NCI-H2107 (cell line): ENCODE data around the gene DNAJC11.
"Not testable (repeated sequence)": the region's sequence is repeated elsewhere in the genome, so short reads cannot be mapped to it uniquely, and the experiment has no call there.

Experiments
- DNase-seq: peaks from one replicate; lab custom pipeline; 2025; lab: John Stamatoyannopoulos, UW

The DNAJC11 gene

DNA sequence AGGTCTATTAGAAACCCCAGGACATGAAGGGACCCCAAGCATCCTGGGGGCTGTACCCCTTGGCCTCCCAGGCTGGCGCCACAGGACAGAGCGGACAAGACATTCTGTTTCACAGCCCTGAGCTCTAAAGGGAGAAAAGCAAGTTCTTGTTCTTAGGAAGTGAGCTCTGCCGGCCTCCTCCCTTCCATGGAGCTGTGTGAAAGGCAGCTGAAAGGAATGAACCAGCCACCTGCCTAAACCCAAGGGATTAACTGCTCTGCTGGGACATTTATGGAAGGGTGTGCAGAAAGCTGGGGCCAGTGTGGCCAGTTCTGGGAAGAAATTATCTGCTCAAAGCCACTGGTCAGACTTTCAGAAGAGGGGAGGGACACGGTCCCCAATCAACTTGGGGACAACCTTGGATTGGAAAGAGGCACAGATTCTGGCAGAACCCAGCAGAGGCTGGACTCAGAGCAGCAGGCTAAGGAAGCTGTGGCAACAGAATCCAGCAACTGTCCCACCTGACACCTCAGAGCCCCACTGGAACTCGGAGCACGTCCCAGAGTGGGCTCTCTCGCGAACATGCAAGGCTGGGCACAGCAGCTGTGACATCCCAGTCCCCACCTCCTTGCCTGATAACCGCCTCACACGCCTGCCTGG is 101.1 kb downstream of the DNAJC11 start:
- DNase-seq: no peak

- DNase-seq: not testable (repeated sequence)
Observed at GRCh38 chr1:6599991-6600390, 101.6 kb downstream of the DNAJC11 start.

GRCh38 chr1:6599141-6599975 is 102.3 kb downstream of the DNAJC11 start:
- DNase-seq: no peak

- DNase-seq: no peak
Observed at GRCh38 chr1:6597777-6598131, 103.9 kb downstream of the DNAJC11 start.

GRCh38 chr1:6596886-6597776 is 104.5 kb downstream of the DNAJC11 start:
- no peak for DNase-seq

- no peak for DNase-seq
Observed at GRCh38 chr1:6596351-6596750, 105.3 kb downstream of the DNAJC11 start.

- no peak for DNase-seq
Observed at GRCh38 chr1:6594977-6595740, 106.5 kb downstream of the DNAJC11 start.

DNA sequence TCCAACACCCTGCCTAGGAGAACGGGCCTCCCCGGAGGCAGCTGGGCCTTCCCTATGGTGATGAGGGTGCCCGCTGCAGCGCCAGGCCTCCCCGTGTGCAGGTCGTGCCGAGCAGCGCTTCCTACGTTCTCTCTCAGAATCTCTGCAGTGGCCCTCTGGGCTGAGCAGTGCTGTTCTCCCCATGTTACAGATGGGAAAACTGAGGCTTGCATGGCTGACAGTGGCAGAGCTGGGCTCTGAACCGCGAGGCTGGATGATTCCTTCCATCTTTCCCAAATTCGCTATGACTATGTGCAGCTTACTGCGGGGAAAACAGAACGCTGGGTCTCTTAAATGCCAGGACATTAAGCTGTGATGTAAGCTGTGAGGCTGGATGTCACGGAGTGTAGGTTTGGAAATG is 107.8 kb downstream of the DNAJC11 start:
- no peak for DNase-seq

- DNase-seq: no peak
Observed at GRCh38 chr1:6592865-6593593, 108.6 kb downstream of the DNAJC11 start.

DNA sequence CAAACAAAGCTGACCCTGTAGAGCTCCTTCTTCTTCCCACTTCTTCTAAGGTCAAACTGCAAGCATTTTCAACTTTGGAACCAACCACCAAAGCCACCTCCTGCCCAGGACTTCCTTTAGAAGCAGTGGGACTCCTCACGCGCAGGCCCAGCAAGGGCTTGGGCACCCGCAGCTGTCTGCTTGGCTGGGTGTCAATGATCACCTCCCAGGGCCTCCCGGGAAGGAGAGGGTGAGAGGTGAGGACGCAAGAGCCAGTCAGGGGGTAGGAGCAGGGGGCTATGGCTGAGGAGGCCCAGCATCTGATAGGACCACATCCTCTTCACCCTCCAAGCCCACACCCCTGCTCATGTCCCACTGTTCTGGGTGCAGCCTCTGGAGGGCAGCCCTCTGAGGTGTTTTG is 109.2 kb downstream of the DNAJC11 start:
- no peak for DNase-seq

- DNase-seq: no peak
Observed at GRCh38 chr1:6591644-6592043, 110.0 kb downstream of the DNAJC11 start.

DNA sequence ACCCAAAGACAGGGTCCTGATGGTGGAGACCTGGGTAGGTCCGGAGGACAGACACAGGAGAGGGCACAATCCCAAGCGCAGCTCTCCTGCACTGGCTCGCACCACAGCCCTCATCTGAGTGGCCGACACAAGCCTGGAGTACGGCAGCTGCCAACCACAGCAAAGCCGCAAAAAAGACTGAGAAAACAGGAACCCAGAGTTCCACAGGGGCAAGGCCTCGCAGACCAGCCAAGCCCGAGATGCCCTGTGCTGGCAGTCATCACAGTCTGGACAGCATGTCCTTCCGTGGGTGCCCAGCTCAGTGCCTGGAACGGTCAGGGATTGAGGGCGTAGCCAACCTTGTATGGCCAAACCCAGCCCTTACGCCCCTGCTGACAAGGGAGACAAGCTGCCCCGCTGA is 110.4 kb downstream of the DNAJC11 start:
- no peak for DNase-seq

GRCh38 chr1:6590046-6590445 is 111.6 kb downstream of the DNAJC11 start:
- no peak for DNase-seq

DNA sequence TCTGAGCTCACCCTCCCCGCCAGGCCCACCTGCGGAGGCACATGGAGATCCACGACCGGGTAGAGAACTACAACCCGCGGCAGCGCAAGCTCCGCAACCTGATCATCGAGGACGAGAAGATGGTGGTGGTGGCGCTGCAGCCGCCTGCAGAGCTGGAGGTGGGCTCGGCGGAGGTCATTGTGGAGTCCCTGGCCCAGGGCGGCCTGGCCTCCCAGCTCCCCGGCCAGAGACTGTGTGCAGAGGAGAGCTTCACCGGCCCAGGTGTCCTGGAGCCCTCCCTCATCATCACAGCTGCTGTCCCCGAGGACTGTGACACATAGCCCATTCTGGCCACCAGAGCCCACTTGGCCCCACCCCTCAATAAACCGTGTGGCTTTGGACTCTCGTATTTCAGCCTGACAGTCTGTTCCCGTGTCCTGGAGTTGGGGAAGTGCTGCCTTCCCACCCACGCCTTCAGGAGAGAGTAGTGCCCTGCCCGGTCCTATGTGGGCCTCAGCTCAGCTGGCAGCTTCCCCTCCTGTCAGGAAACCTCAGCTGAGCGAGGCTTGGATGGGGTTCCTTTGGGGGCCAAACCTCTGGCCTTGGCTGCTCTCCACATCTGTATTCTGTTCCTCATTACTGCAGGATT is 112.6 kb downstream of the DNAJC11 start:
- no peak for DNase-seq

- no peak for DNase-seq
Observed at GRCh38 chr1:6588128-6588892, 113.3 kb downstream of the DNAJC11 start.

- DNase-seq: no peak
Observed at GRCh38 chr1:6587261-6588005, 114.2 kb downstream of the DNAJC11 start.

GRCh38 chr1:6586404-6586816 is 115.2 kb downstream of the DNAJC11 start:
- no peak for DNase-seq

DNA sequence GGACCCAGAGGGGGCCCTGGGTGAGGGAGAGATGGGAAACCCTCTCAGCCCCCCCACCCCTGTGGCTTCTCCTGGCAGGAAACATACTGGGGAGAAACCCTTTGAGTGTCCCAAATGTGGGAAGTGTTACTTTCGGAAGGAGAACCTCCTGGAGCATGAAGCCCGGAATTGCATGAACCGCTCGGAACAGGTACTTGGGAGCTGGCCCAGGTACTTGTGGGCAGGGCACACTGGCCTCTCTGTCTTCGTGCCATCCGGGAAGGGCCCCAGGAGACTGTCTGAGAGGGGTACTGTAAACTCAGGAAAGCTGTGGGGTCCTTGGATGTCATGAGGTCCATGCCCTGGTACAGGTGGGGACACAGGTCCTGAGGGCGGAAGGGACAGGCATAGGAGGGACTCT is 115.8 kb downstream of the DNAJC11 start:
- DNase-seq: no peak

- no peak for DNase-seq
Observed at GRCh38 chr1:6585081-6585722, 116.4 kb downstream of the DNAJC11 start.
